Type B pancreatic cell (in vitro differentiated cells): Measurements from ENCODE around the gene PAQR5. TPM values are rescaled to one million over a fixed set of nuclear protein-coding genes. Genes with fewer than 3 reads are reported as not detected.

Source experiments
- DNase-seq: peaks from one replicate; pipeline ENCODE4 v3.0.0; 2021; ENCODE audit warnings: mixed read lengths; ENCODE audit not compliant: unreplicated experiment; ENCODE audit errors: extremely low spot score
- H3K27ac Mint-ChIP-seq: 2 replicates; pipeline ENCODE4 v1.8.0; 2021; ENCODE audit warnings: mild to moderate bottlenecking, mixed read lengths
- H3K27me3 Mint-ChIP-seq: 2 replicates; pipeline ENCODE4 v1.8.0; 2021; ENCODE audit warnings: mixed read lengths
- H3K36me3 Mint-ChIP-seq: 2 replicates; pipeline ENCODE4 v1.8.0; 2021; ENCODE audit warnings: mixed read lengths
- H3K4me1 Mint-ChIP-seq: one replicate; pipeline ENCODE4 v1.8.0; 2021; ENCODE audit warnings: mixed read lengths; ENCODE audit not compliant: unreplicated experiment
- H3K4me3 Mint-ChIP-seq: 2 replicates; pipeline ENCODE4 v1.8.0; 2021; ENCODE audit warnings: mild to moderate bottlenecking, mixed read lengths
- H3K9me3 Mint-ChIP-seq: 2 replicates; pipeline ENCODE4 v1.8.0; 2021; ENCODE audit warnings: mixed read lengths
- total RNA-seq: library from RNA; stranded (reverse); gene quantifications from 2 replicates; pipeline ENCODE4 v1.2.1, GENCODE V29; 2021; ENCODE audit warnings: low replicate concordance
- TF ChIP-seq, protein P1 (sequence below): fragments of 200-600 bp; sonication (generic); conservative IDR thresholded peaks from 2 replicates; pipeline ENCODE4 v1.5.0; 2021; ENCODE audit warnings: antibody characterized with exemption, mild to moderate bottlenecking

Gene PAQR5
- total RNA-seq, 1 donor from 2014 or later = 7.8 TPM

DNA sequence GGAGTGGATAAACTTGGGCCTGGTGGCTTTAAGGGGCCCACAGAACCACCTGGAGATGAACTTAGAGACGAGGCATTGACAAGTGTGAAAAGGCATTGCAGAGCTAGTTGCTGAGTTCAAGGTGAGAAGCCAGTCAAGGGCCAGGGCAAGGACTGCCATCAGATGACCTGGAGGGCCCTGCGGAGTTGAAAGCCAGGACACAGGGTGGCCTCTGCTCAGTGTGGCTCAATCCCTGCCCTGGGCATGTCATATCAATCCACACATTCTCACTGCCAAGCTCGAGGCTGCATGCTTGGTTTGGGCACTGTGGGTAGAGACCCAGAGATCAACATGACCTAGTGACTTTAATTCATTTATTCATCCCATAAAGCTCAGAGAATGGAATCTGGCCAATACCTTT is 9.2 kb downstream of the PAQR5 start:
- no peak for DNase-seq
- TF ChIP-seq, protein P1, sequence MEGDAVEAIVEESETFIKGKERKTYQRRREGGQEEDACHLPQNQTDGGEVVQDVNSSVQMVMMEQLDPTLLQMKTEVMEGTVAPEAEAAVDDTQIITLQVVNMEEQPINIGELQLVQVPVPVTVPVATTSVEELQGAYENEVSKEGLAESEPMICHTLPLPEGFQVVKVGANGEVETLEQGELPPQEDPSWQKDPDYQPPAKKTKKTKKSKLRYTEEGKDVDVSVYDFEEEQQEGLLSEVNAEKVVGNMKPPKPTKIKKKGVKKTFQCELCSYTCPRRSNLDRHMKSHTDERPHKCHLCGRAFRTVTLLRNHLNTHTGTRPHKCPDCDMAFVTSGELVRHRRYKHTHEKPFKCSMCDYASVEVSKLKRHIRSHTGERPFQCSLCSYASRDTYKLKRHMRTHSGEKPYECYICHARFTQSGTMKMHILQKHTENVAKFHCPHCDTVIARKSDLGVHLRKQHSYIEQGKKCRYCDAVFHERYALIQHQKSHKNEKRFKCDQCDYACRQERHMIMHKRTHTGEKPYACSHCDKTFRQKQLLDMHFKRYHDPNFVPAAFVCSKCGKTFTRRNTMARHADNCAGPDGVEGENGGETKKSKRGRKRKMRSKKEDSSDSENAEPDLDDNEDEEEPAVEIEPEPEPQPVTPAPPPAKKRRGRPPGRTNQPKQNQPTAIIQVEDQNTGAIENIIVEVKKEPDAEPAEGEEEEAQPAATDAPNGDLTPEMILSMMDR = no peak
- peaks cover 8% of the 10 kb centered on the region for H3K36me3 Mint-ChIP-seq
- peaks cover 17% of the 10 kb centered on the region for H3K4me1 Mint-ChIP-seq
- no peak overlapping the region for H3K4me3 Mint-ChIP-seq
- no peak overlapping the region for H3K27ac Mint-ChIP-seq
- H3K9me3 Mint-ChIP-seq = no peaks in the 10 kb centered on the region
- H3K27me3 Mint-ChIP-seq = peaks cover under 1% of the 10 kb centered on the region

DNA sequence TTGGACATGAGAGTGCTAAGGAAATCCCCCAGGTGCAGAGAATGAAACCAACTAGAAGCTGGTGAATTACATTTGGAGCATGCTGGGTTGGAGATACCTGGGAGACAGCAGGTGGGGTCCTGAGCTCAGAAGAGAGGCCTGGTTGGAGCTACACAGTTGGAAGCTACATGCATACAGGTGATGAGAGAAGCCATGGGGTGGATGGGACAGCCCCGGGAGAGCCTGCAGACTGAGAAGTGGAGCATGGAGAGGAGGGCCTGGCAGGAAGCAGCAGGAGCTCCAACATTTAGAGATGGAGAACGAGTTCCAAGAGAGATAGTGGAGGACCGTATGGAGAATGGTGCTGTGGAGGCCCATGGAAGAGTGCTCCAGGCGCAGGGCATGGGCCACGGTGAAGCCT is 10.2 kb downstream of the PAQR5 start:
- no peak overlapping the region for H3K27ac Mint-ChIP-seq
- DNase-seq = no peak
- no peak overlapping the region for H3K4me3 Mint-ChIP-seq
- H3K36me3 Mint-ChIP-seq = peaks cover 8% of the 10 kb centered on the region
- H3K4me1 Mint-ChIP-seq = peaks cover 17% of the 10 kb centered on the region
- H3K9me3 Mint-ChIP-seq = no peaks in the 10 kb centered on the region
- TF ChIP-seq, protein P1 = no peak
- H3K27me3 Mint-ChIP-seq = no peaks in the 10 kb centered on the region

DNA sequence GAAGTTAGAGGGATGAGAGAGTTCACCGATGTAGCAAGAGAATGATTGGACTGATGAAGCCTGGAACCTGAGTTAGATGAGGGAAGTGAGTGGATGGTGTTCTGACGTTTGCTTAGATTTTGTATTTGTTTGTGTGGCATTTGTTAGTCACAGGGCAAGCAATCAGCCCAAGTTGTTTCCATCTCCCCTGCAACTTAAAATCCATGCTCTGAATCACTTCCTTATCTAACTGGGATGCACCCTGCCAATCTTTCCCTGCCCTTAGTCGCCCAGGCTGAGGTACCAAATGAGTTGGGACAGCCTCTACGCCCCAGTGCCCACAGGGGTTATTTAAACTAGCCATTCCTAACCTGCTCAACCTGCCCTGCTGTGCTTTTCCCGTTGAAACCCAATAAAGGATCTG is 12.6 kb downstream of the PAQR5 start:
- no peak for DNase-seq
- no peak overlapping the region for H3K4me3 Mint-ChIP-seq
- H3K27ac Mint-ChIP-seq = no peak overlapping the region
- no peaks in the 10 kb centered on the region for H3K9me3 Mint-ChIP-seq
- peaks cover 8% of the 10 kb centered on the region for H3K36me3 Mint-ChIP-seq
- H3K27me3 Mint-ChIP-seq = no peaks in the 10 kb centered on the region
- peaks cover 17% of the 10 kb centered on the region for H3K4me1 Mint-ChIP-seq
- TF ChIP-seq, protein P1 = no peak

DNA sequence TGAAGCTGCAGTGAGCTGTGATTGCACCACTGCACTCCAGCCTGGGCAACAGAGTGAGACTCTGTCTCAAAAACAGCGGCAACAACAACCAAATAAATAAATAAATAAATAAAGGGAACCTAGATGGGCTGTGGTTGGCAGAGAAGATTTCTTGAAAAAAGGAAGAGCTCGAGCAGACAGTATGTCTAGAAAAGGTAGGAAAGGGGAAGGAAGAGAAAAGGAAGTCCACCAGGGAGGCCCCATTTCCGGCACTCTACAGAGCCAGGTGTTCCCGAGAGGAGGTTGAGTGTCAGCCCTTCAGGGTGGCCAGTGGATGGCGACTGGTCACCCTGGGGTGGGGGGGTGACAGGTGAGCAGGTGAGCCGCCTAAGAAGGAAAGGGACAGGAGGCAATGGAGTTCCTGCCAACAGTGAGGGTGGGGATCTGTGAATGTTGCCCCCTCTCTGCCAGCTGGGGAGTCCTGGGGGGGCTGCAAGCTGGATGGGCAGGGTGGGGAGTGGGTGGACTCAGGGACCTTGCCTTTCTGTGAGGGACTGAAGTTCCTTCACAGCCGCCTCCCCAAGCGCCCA is 14.8 kb downstream of the PAQR5 start:
- Mint-ChIP-seq H3K27ac (no peak overlapping the region), H3K9me3 (no peaks in the 10 kb centered on the region), H3K36me3 (no peaks in the 10 kb centered on the region), H3K27me3 (no peaks in the 10 kb centered on the region), H3K4me3 (no peak overlapping the region), H3K4me1 (peaks cover 23% of the 10 kb centered on the region)
- TF ChIP-seq, protein P1 = no peak
- DNase-seq = no peak

DNA sequence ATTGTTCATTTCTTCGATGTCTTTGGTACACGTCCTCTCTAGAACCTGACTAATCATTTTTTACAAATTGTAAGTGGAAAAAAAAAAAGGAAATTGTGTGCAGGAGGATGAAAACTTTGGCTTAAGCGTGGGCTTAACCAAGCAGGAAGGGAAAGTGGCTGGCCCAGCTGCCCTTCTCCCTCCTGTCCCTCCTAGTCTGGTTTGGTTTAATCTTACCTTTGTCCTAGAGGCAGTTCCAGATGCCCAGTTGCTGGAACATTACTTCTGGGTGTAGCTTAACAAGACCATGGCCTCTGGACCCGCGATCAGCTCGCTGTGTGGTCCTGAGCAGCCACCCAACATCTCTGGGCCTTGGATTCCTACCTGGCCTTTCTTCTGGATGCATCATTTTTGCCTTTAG is 15.4 kb downstream of the PAQR5 start:
- Mint-ChIP-seq H3K36me3 (no peaks in the 10 kb centered on the region), H3K9me3 (no peaks in the 10 kb centered on the region), H3K4me1 (peaks cover 23% of the 10 kb centered on the region), H3K27me3 (no peaks in the 10 kb centered on the region), H3K27ac (no peak overlapping the region), H3K4me3 (no peak overlapping the region)
- no peak for DNase-seq
- TF ChIP-seq, protein P1 = no peak

DNA sequence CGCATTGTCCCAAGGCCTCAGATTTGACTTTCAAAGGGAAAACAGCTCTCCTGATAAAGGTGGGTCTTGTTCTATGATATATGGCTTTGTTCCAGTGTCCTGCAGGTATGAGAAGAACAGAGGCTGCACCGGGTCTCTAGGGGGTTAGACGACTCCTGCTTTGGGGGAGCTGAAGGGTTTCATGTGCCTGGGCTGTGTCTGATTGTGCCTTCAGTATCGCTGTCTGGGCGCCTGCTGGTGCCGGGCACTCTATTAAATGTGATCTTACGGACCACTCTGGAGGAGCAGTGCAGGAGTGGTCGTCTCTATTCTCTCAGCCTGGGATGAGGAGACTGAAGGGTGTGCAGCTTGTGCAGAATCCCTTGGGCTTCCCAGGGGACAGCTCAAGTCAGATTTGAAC is 16.0 kb downstream of the PAQR5 start:
- TF ChIP-seq, protein P1 = no peak
- Mint-ChIP-seq H3K27me3 (no peaks in the 10 kb centered on the region), H3K9me3 (no peaks in the 10 kb centered on the region), H3K4me1 (peaks cover 23% of the 10 kb centered on the region), H3K27ac (no peak overlapping the region), H3K36me3 (no peaks in the 10 kb centered on the region), H3K4me3 (no peak overlapping the region)
- DNase-seq = no peak
